Neural progenitor cell (in vitro differentiated cells): ENCODE data around the gene CD2BP2.

Experiments
- CTCF ChIP-seq: fragments of 200-600 bp; sonication (generic); IDR thresholded peaks from 2 replicates; pipeline ENCODE4 v1.5.1; 2017; ENCODE audit warnings: antibody characterized with exemption, mild to moderate bottlenecking
- EZH2 ChIP-seq: fragments of 200-600 bp; sonication (generic); IDR thresholded peaks from 2 replicates; pipeline ENCODE4 v1.6.1; 2017; ENCODE audit warnings: antibody characterized with exemption, mild to moderate bottlenecking, moderate library complexity
- EZH2phosphoT487 ChIP-seq: fragments of 200-600 bp; sonication (generic); IDR thresholded peaks from 2 replicates; pipeline ENCODE4 v1.6.1; 2017; ENCODE audit warnings: antibody characterized with exemption

DNA sequence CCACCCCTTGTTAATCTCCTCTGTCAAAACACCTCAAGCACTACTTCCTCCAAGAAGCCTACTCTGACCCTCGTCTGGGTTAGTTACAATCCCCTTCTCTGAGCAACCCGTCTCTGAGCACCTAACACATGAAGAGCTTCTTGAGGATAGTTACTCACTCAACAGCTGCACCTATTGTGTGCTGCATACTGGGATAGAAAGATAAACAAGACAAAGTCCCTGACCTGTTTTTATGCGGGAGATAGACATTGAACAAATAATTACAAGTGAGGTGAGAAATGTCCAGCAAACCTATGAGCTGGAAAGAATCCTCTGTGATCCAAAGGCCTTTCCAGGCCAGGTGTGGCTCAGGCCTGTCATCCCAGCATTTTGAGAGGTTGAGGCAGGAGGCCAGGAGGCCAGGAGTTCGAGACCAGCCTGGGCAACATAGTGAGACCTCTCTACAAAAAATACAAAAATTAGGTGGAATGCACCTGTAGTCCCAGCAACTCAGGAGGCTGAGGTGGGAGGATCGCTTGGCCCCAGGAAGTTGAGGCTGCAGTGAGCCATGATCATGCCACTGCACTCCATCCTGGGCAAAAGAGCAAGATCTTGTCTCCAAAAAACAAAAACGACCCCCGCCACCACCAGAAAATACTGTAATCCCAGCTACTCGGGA lies 46.8 kb upstream of the CD2BP2 start:
- no peak for TF ChIP-seq CTCF
- no peak for TF ChIP-seq EZH2
- no peak for TF ChIP-seq EZH2phosphoT487
